ENCODE measurements around the gene PPFIBP1.
A peak's percentile ranks its signal among the peaks of the same experiment; 100 is the strongest.
"Not testable (repeated sequence)": the region's sequence is repeated elsewhere in the genome, so short reads cannot be mapped to it uniquely, and the experiment has no call there.

Gene PPFIBP1

GRCh38 chr12:27703720-27704452 is 179.9 kb downstream of the PPFIBP1 start:
- DNase-seq (ENCODE audit: low read depth in 3 of 3, low spot score in 1 of 3): peak in 2 of 3 donors; percentile 27 to 42

DNA sequence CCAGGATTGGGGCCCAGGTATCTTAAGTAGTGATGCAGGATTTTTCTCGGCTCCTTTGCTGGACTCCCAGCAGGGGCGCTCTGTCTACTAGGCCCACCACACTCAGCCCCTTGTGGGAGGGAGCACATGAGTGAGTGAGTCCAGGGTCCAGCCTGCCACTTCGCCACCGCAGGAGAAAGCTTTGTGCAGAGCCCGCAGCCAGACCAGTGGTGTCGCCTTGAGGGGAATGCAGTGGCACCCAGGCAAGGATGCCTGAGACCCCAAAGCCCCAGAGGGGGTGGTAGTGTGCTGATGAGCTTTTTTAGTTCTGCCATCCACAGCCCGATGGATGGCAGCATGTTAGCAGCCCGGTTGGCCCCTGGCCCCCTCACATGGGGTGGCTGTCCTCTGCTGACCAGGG is 181.3 kb downstream of the PPFIBP1 start:
- DNase-seq (ENCODE audit: low read depth in 3 of 3, low spot score in 1 of 3): no peak

- DNase-seq (ENCODE audit: low read depth in 3 of 3, low spot score in 1 of 3): no peak
Observed at GRCh38 chr12:27707216-27707615, 183.2 kb downstream of the PPFIBP1 start.

- DNase-seq (ENCODE audit: low read depth in 3 of 3, low spot score in 1 of 3): no peak
Observed at GRCh38 chr12:27709212-27709931, 185.4 kb downstream of the PPFIBP1 start.

DNA sequence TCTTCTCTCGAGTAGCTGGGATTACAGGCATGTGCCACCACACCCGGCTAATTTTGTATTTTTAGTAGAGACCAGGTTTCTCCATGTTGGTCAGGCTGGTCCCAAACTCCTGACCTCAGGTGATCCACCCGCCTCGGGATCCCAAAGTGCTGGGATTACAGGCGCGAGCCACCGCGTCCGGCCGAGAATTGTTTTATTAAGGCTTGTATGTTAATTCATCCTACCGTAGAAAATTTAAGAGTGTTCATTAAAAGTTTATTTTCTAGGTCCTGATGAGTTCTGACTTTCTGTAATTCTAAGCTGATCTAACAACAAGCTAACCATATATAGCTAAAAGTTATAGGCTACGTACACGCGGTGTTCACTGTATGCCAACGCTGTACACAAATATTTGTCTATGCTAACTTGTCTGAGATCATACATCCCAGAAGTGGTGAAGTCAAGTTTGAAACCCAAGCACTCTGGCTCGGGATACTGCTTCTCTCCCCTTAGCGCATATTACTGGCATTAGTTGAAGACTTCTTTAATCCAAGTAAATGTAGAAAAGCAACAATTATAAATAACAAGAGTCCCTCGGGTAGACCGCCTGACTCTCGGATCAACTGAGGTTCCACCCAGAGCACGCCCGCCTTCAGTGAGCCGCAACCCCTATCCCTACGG is 186.1 kb downstream of the PPFIBP1 start:
- no peak for DNase-seq (ENCODE audit: low read depth in 3 of 3, low spot score in 1 of 3)

DNA sequence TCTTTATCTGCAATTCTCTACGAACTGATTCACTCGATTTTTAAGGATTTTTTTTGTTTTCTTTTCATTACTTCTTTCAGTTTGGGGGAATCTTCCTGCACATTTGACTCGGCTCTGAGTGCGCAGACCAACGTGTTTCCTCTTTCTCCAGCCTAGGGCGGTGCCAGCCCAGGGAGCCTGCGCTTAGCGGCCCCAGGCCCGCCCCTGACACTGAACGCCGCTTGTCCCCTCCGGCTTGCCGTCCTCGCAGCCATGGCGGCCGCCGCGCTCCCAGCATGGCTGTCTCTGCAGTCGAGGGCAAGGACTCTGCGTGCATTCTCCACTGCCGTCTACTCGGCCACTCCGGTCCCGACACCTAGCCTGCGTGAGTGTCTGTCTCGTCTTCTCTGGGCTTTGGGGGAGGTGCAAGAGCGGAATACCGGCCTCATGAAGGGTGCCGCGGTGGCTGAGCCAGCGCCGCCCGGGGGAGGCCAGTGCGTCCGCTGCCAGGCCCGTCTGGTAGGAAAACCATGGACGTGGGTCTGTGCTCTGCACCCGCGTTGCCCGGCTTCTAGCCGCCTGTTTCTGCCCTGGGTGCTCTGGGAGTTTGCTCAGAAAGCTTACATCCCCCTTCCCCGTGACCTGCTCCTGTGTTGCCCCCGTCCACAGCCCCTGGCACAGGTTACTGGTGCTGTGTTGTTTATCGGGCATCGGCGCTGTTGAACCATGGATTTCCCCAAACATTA is 186.7 kb downstream of the PPFIBP1 start, which contains the start of gene MRPS35:
MRPS35 (plus strand) TSS at position 241 of the 725 bp plus-strand sequence; CDS start at position 253, 12 bp downstream.
- peak; percentile 61 to 82 (median 81) for DNase-seq (ENCODE audit: low read depth in 3 of 3, low spot score in 1 of 3)

- DNase-seq (ENCODE audit: low read depth in 3 of 3, low spot score in 1 of 3): no peak
Observed at GRCh38 chr12:27711317-27711682, 187.3 kb downstream of the PPFIBP1 start.

- no peak for DNase-seq (ENCODE audit: low read depth in 3 of 3, low spot score in 1 of 3)
Observed at GRCh38 chr12:27711967-27712366, 188.0 kb downstream of the PPFIBP1 start.

GRCh38 chr12:27723212-27723611 is 199.2 kb downstream of the PPFIBP1 start:
- no peak for DNase-seq (ENCODE audit: low read depth in 3 of 3, low spot score in 1 of 3)

- no peak for DNase-seq (ENCODE audit: low read depth in 3 of 3, low spot score in 1 of 3)
Observed at GRCh38 chr12:27730097-27730588, 206.1 kb downstream of the PPFIBP1 start.

- no peak for DNase-seq (ENCODE audit: low read depth in 3 of 3, low spot score in 1 of 3)
Observed at GRCh38 chr12:27732281-27732680, 208.3 kb downstream of the PPFIBP1 start.

DNA sequence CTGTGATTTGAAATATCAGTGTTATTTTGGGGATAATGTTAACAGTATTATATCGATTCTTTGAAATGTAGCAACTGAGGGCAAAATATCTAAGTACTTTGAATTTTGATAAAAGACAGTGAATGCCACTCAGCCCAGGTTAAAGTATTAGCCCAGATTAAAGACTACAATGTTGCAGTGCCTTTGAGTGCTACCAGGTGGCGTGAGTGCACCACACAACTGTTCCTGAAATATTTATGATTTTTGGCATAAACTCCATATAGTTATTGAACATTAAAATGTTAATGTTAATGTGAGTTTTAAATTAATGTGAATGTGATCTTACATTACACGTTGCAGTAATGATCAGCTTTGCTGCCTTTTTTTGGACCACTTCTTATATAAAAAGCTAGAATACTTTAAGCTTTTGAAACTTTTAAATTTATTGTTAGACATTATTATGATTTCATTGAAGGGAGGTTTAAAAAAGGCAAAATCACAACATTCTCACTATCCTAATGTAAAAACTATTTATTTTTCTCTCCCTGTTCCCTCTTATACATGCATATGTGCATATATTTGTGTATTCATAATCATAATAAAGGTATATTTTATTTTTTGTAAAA is 209.1 kb downstream of the PPFIBP1 start:
- DNase-seq (ENCODE audit: low read depth in 3 of 3, low spot score in 1 of 3): no peak

DNA sequence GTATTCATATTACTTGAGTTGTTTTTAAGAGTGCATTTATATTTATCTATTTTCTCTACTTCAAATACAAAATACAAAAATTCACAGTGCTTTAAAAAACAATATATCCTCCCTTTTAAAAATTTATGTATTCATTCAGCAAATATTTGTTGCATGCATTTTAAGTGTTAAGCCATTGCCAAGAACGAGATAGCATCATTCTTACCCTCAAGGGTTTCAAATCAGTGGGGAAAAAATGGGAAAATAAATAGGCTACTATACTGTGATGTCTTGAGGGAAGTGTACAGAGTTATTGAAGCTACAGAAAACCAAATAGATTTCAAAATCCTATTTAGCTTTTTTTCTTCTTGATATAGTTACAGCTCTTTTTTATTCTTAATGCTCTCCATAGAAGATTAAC is 209.8 kb downstream of the PPFIBP1 start:
- no peak for DNase-seq (ENCODE audit: low read depth in 3 of 3, low spot score in 1 of 3)

DNA sequence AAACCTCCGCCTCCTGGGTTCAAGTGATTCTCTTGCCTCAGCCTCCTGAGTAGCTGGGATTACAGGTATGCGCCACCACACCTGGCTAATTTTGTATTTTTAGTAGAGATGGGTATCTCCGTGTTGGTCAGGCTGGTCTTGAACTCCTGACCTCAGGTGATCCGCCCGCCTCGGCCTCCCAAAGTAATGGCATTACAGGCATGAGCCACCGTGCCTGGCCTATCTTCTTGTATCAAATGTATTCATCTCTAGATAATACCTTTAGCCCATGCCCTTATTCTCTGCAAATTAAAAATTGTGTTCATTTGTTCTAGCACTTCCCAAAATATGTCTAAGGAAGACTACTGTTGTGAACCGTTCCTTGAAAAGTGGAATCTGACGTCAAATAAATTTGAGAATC is 210.3 kb downstream of the PPFIBP1 start:
- not testable (repeated sequence) for DNase-seq (ENCODE audit: low read depth in 3 of 3, low spot score in 1 of 3)

DNA sequence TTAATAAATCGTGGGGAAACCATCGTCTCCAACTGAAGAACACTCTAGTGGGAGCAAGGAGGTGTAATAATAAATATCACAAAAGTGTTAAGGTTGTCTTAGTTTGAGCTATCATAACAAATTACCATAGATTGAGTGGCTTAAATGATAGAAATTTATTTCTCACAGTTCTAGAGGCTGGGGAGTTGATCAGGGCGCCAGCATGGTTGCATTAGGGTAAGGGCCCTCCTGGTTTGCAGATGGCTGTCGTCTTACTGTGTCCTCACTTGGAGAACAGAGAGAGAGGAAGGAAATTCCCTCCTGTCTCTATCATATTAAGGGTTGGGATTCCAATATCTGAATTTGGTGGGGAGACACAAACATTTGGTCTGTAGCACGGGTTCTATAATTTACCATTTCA is 219.6 kb downstream of the PPFIBP1 start:
- DNase-seq (ENCODE audit: low read depth in 3 of 3, low spot score in 1 of 3): no peak
